ENCODE measurements around the gene ACKR3.

GRCh38 chr2:236585966-236586365 is 16.3 kb downstream of the ACKR3 start:
- TF ChIP-seq, protein P1, sequence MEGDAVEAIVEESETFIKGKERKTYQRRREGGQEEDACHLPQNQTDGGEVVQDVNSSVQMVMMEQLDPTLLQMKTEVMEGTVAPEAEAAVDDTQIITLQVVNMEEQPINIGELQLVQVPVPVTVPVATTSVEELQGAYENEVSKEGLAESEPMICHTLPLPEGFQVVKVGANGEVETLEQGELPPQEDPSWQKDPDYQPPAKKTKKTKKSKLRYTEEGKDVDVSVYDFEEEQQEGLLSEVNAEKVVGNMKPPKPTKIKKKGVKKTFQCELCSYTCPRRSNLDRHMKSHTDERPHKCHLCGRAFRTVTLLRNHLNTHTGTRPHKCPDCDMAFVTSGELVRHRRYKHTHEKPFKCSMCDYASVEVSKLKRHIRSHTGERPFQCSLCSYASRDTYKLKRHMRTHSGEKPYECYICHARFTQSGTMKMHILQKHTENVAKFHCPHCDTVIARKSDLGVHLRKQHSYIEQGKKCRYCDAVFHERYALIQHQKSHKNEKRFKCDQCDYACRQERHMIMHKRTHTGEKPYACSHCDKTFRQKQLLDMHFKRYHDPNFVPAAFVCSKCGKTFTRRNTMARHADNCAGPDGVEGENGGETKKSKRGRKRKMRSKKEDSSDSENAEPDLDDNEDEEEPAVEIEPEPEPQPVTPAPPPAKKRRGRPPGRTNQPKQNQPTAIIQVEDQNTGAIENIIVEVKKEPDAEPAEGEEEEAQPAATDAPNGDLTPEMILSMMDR (conservative IDR thresholded peaks at IDR 0.05): no peak
- no peak for TF ChIP-seq ZFX (IDR thresholded peaks at IDR 0.05)

Data from C4-2B (cell line).